H1 (cell line): ENCODE data around the gene IL13.

ENCODE experiments used
- ATF2 ChIP-seq: IDR thresholded peaks from 2 replicates; pipeline ENCODE4 v1.6.1; 2012; ENCODE audit warnings: low read length, inconsistent platforms
- BACH1 ChIP-seq: IDR thresholded peaks from 2 replicates; pipeline ENCODE4 v1.6.1; 2012; ENCODE audit warnings: low read length, improper control_type of control experiment
- CTCF ChIP-seq, 3 experiments: IDR thresholded peaks; 1 replicate in 2 of 3; 2 replicates in 1 of 3; pipeline versions ENCODE4 v1.5.1 to v1.6.1; 2011; ENCODE audit warnings: low read length in 3 of 3, mild to moderate bottlenecking in 3 of 3, inconsistent platforms in 2 of 3, low read depth in 1 of 3, moderate library complexity in 1 of 3; ENCODE audit not compliant: insufficient read depth in 1 of 3; ENCODE audit errors: control extremely low read depth in 1 of 3
- EP300 ChIP-seq, 2 experiments: IDR thresholded peaks; 1 replicate in 1 of 2; 2 replicates in 1 of 2; pipeline ENCODE4 v1.6.1; 2011 to 2012; ENCODE audit warnings: low read depth in 2 of 2, low read length in 2 of 2, mild to moderate bottlenecking in 2 of 2, borderline replicate concordance in 1 of 2, inconsistent platforms in 1 of 2, moderate library complexity in 1 of 2
- EZH2 ChIP-seq: fragments of 200-600 bp; sonication (generic); IDR thresholded peaks from 2 replicates; pipeline ENCODE4 v1.7.1; 2012; ENCODE audit warnings: low read depth, mild to moderate bottlenecking, moderate library complexity, low read length, inconsistent platforms; ENCODE audit not compliant: severe bottlenecking
- GTF2F1 ChIP-seq: IDR thresholded peaks from 2 replicates; pipeline ENCODE4 v1.6.1; 2012; ENCODE audit warnings: low read depth, low read length, improper control_type of control experiment, borderline replicate concordance
- JUND ChIP-seq: IDR thresholded peaks from 2 replicates; pipeline ENCODE4 v1.6.1; 2011; ENCODE audit warnings: mild to moderate bottlenecking, improper control_type of control experiment, low read length
- NANOG ChIP-seq: IDR thresholded peaks from 2 replicates; pipeline ENCODE4 v1.6.1; 2011; ENCODE audit warnings: low read length, low read depth, mild to moderate bottlenecking, inconsistent platforms; ENCODE audit not compliant: insufficient read depth, poor library complexity, severe bottlenecking
- POLR2AphosphoS5 ChIP-seq: IDR thresholded peaks from 2 replicates; pipeline ENCODE4 v1.6.1; 2011; ENCODE audit warnings: low read depth, low read length
- RBBP5 ChIP-seq: IDR thresholded peaks from 2 replicates; pipeline ENCODE4 v1.7.1; 2012; ENCODE audit warnings: low read depth, mild to moderate bottlenecking, inconsistent platforms, low read length, moderate library complexity, borderline replicate concordance
- TAF1 ChIP-seq: IDR thresholded peaks from 2 replicates; pipeline ENCODE4 v1.6.1; 2011; ENCODE audit warnings: mild to moderate bottlenecking, low read depth, low read length
- YY1 ChIP-seq: IDR thresholded peaks from 2 replicates; pipeline ENCODE4 v1.6.1; 2011; ENCODE audit warnings: low read depth, mild to moderate bottlenecking, low read length

- TF ChIP-seq CTCF (IDR thresholded peaks at IDR 0.05; ENCODE audit: control extremely low read depth in 1 of 3, insufficient read depth in 1 of 3, low read depth in 1 of 3, low read length in 3 of 3), result no peak
- no peak for TF ChIP-seq ATF2
- TF ChIP-seq EZH2, result no peak
- TF ChIP-seq JUND, result no peak
- TF ChIP-seq EP300 (IDR thresholded peaks at IDR 0.05; ENCODE audit: borderline replicate concordance in 1 of 2, low read depth in 2 of 2, low read length in 2 of 2), result no peak
- TF ChIP-seq TAF1, result no peak
- TF ChIP-seq BACH1, result no peak
- TF ChIP-seq RBBP5, result no peak
- no peak for TF ChIP-seq NANOG
- no peak for TF ChIP-seq YY1
- no peak for TF ChIP-seq POLR2AphosphoS5
- no peak for TF ChIP-seq GTF2F1
Observed at GRCh38 chr5:132678735-132679134, 20.8 kb downstream of the IL13 start.
